SK-N-SH treated with all-trans-retinoic acid at 6 μM for 48 hours (cell line): Measurements from ENCODE around the gene LPXN.

Experiments
- ARNTL ChIP-seq: fragments of 450-650 bp; formaldehyde crosslinking; IDR thresholded peaks from 2 replicates; pipeline ENCODE4 v1.5.0; 2020; ENCODE audit warnings: low read depth, mild to moderate bottlenecking, moderate library complexity, borderline replicate concordance
- CSDC2 ChIP-seq: fragments of 250-450 bp; sonication (Bioruptor Pico); IDR thresholded peaks from 2 replicates; pipeline ENCODE4 v1.5.0; 2020; ENCODE audit warnings: mild to moderate bottlenecking, moderate library complexity
- ESRRG ChIP-seq: fragments of 250-450 bp; sonication (Bioruptor Pico); IDR thresholded peaks from 2 replicates; pipeline ENCODE4 v1.6.1; 2021; ENCODE audit warnings: mild to moderate bottlenecking
- GLIS3 ChIP-seq: fragments of 250-450 bp; sonication (Bioruptor Pico); IDR thresholded peaks from 2 replicates; pipeline ENCODE4 v1.5.0; 2020; ENCODE audit warnings: mild to moderate bottlenecking, moderate library complexity
- OSR1 ChIP-seq: fragments of 250-450 bp; sonication (Bioruptor Pico); IDR thresholded peaks from 2 replicates; pipeline ENCODE4 v1.8.0; 2022; ENCODE audit warnings: moderate library complexity, mild to moderate bottlenecking, inconsistent platforms
- PATZ1 ChIP-seq: fragments of 250-450 bp; sonication (Bioruptor Pico); IDR thresholded peaks from 2 replicates; pipeline ENCODE4 v1.8.0; 2020; ENCODE audit warnings: mild to moderate bottlenecking, moderate library complexity, borderline replicate concordance
- TCF4 ChIP-seq: fragments of 250-450 bp; sonication (Bioruptor Pico); IDR thresholded peaks from 2 replicates; pipeline ENCODE4 v1.8.0; 2021; ENCODE audit warnings: mild to moderate bottlenecking, moderate library complexity, borderline replicate concordance
- TSHZ2 ChIP-seq: fragments of 250-450 bp; sonication (Bioruptor Pico); IDR thresholded peaks from 2 replicates; pipeline ENCODE4 v1.5.0; 2020; ENCODE audit warnings: mild to moderate bottlenecking, moderate library complexity
- ZC3H10 ChIP-seq: fragments of 250-450 bp; sonication (Bioruptor Pico); IDR thresholded peaks from 2 replicates; pipeline ENCODE4 v1.5.1; 2021; ENCODE audit warnings: mild to moderate bottlenecking, moderate library complexity
- ZFP3 ChIP-seq: fragments of 250-450 bp; sonication (Bioruptor Pico); IDR thresholded peaks from 2 replicates; pipeline ENCODE4 v1.5.0; 2020; ENCODE audit warnings: mild to moderate bottlenecking, moderate library complexity
- ZNF70 ChIP-seq: fragments of 450-650 bp; formaldehyde crosslinking; IDR thresholded peaks from 2 replicates; pipeline ENCODE4 v1.5.0; 2020; ENCODE audit warnings: mild to moderate bottlenecking, moderate library complexity

- no peak for TF ChIP-seq ZNF70 (CRISPR knock-in tag)
- no peak for TF ChIP-seq CSDC2 (CRISPR knock-in tag)
- no peak for TF ChIP-seq TCF4 (CRISPR knock-in tag)
- TF ChIP-seq PATZ1 = no peak
- TF ChIP-seq GLIS3 (CRISPR knock-in tag) = no peak
- TF ChIP-seq ESRRG = no peak
- no peak for TF ChIP-seq ZFP3
- no peak for TF ChIP-seq TSHZ2 (CRISPR knock-in tag)
- TF ChIP-seq OSR1 (CRISPR knock-in tag) = no peak
- TF ChIP-seq ZC3H10 (CRISPR knock-in tag) = no peak
- TF ChIP-seq ARNTL (CRISPR knock-in tag) = no peak
Measured at GRCh38 chr11:58513747-58514367, 61.8 kb downstream of the LPXN start.
